Measurements from ENCODE around the gene MUC4. TPM values are rescaled to one million over a fixed set of nuclear protein-coding genes. Genes with fewer than 3 reads are reported as not detected.

Gene MUC4
- total RNA-seq, 1 experiment from 2014 or later, result not detected

DNA sequence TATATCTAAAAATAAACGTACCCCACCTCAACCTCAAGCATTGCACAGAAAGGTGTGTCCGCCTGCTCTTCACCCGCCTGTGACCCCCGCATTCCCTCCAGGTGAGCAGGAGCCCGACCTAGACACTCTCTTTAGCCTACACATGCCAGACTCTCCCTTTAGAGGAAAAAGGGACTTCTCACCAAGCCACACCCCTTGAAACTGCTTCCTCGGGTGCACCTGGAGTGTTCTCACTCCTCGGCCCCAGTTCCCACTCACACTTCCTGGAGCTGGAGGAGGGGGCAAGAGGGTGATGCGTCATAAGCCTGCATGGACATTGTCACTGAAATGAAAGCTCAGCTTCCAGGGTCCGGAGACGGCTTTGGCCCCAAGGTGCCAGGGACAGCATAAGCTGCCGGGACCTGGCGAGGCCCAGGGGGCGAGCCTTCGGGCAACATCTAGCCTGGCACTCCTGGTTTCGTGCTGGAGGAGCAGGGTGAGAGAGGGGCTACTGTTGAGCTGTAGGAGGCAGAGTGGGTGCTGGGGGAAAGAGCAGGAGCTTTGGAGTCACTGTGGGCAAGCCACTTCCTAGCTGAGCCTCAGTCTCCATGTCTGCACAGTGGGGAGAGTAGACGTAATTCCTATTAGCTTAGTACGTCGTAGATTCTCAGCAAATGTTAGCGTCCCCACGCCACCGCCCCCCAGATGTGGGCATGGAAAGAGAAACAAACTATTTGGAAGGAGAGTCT is 9.8 kb upstream of the MUC4 start:
- TF ChIP-seq, protein P1, sequence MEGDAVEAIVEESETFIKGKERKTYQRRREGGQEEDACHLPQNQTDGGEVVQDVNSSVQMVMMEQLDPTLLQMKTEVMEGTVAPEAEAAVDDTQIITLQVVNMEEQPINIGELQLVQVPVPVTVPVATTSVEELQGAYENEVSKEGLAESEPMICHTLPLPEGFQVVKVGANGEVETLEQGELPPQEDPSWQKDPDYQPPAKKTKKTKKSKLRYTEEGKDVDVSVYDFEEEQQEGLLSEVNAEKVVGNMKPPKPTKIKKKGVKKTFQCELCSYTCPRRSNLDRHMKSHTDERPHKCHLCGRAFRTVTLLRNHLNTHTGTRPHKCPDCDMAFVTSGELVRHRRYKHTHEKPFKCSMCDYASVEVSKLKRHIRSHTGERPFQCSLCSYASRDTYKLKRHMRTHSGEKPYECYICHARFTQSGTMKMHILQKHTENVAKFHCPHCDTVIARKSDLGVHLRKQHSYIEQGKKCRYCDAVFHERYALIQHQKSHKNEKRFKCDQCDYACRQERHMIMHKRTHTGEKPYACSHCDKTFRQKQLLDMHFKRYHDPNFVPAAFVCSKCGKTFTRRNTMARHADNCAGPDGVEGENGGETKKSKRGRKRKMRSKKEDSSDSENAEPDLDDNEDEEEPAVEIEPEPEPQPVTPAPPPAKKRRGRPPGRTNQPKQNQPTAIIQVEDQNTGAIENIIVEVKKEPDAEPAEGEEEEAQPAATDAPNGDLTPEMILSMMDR (conservative IDR thresholded peaks at IDR 0.05; ENCODE audit: low read depth, low read length), result no peak
- no peak for TF ChIP-seq EZH2 (IDR thresholded peaks at IDR 0.05; ENCODE audit: low read length, unreplicated experiment)
- TF ChIP-seq EZH2phosphoT487 (IDR thresholded peaks at IDR 0.05; ENCODE audit: borderline replicate concordance, low read length), result no peak
- Histone ChIP-seq H3K79me2 (ENCODE audit: low read length) (no peaks in the 10 kb centered on the region), H3K9ac (ENCODE audit: low read length) (no peak overlapping the region), H2AFZ (ENCODE audit: low read length) (no peak overlapping the region), H4K20me1 (ENCODE audit: low read length) (no peaks in the 10 kb centered on the region), H3K27me3 (ENCODE audit: low read length) (no peaks in the 10 kb centered on the region), H3K9me2 (replicated peaks; ENCODE audit: low read length) (no peaks in the 10 kb centered on the region), H3K4me2 (ENCODE audit: low read length) (no peak overlapping the region), H3K9me3 (ENCODE audit: low read length) (no peaks in the 10 kb centered on the region), H3K4me1 (ENCODE audit: insufficient read depth, low read length) (0 out of 2 replicates have a peak, but pooled peaks cover 10% of the 10 kb centered on the region), H3K27ac (ENCODE audit: low read length) (no peak overlapping the region), H3K36me3 (ENCODE audit: low read depth, low read length) (no peaks in the 10 kb centered on the region), H3K4me3 (ENCODE audit: low read length) (no peak overlapping the region), H3F3A (ENCODE audit: low read length, unreplicated experiment) (no peaks in the 10 kb centered on the region)
- CTCF ChIA-PET, result no interaction called here
- TSS peak; percentile 39 for BruUV-seq (replicated peaks)
- POLR2A ChIA-PET (ENCODE audit: unreplicated experiment), result no interaction called here
- peak; percentile 57 for ATAC-seq
- intact Hi-C loops (cut with micrococcal nuclease), result no loop called here
- DNase-seq, result peak; percentile 25

DNA sequence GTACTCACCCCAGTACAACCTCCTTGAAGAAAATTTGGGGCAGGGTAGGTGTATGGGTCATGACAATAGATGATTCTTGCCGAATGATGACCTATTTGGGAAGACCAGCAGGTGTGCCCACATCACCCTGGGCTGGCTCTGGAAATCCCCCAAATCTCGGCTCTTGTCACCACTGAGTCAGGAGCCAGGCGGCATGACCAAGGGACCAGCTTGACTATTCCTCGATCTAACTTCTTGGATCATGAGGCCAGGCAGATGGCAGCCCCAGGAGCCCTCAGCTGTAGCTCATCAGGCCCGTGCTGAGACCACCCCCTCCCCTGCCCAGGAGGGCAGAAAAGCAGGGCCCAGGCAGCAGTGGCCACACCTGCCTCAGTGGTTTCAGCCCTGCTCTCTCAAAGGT is 9.2 kb upstream of the MUC4 start:
- ATAC-seq (no peak; the same call in 1 of the 2 replicates), DNase-seq (no peak)
- Histone ChIP-seq H3F3A (ENCODE audit: low read length, unreplicated experiment) (no peaks in the 10 kb centered on the region), H3K4me3 (ENCODE audit: low read length) (no peak overlapping the region), H4K20me1 (ENCODE audit: low read length) (no peaks in the 10 kb centered on the region), H3K79me2 (ENCODE audit: low read length) (no peaks in the 10 kb centered on the region), H3K9ac (ENCODE audit: low read length) (no peak overlapping the region), H3K36me3 (ENCODE audit: low read depth, low read length) (no peaks in the 10 kb centered on the region), H3K27ac (ENCODE audit: low read length) (no peak overlapping the region), H3K9me3 (ENCODE audit: low read length) (no peaks in the 10 kb centered on the region), H3K4me1 (ENCODE audit: insufficient read depth, low read length) (0 out of 2 replicates have a peak, but pooled peaks cover 10% of the 10 kb centered on the region), H3K4me2 (ENCODE audit: low read length) (no peak overlapping the region), H3K9me2 (replicated peaks; ENCODE audit: low read length) (no peaks in the 10 kb centered on the region), H2AFZ (ENCODE audit: low read length) (no peak overlapping the region), H3K27me3 (ENCODE audit: low read length) (no peaks in the 10 kb centered on the region)
- ChIA-PET CTCF (no interaction called here), POLR2A (ENCODE audit: unreplicated experiment) (no interaction called here)
- no TSS peak for BruUV-seq (replicated peaks)
- TF ChIP-seq, protein P1 (conservative IDR thresholded peaks at IDR 0.05; ENCODE audit: low read depth, low read length), result no peak
- TF ChIP-seq EZH2phosphoT487 (IDR thresholded peaks at IDR 0.05; ENCODE audit: borderline replicate concordance, low read length) (no peak), EZH2 (IDR thresholded peaks at IDR 0.05; ENCODE audit: low read length, unreplicated experiment) (no peak)
- intact Hi-C loops (cut with micrococcal nuclease), result no loop called here

DNA sequence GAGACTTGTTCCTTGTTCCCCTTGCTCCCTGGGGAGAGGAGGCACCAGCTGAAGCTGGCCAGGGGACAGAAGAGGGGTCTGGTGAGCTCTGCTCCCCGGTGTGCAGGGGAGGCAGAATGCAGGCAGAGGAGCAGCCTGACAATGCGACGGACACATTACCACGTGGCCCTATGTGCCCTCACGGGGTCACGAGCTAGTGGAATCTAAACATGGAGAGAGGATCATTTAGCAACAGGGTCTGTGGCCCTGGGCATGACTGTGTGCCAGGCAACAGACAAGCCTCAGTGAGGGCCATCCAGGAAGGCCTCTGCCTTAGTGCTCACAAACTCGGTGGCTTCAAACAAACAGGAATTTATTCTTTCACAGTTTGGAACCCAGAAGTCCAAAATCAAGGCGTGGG is 8.5 kb upstream of the MUC4 start:
- Histone ChIP-seq H2AFZ (ENCODE audit: low read length) (no peak overlapping the region), H3K79me2 (ENCODE audit: low read length) (no peaks in the 10 kb centered on the region), H3K9me2 (replicated peaks; ENCODE audit: low read length) (no peaks in the 10 kb centered on the region), H3K4me2 (ENCODE audit: low read length) (no peak overlapping the region), H3K36me3 (ENCODE audit: low read depth, low read length) (no peaks in the 10 kb centered on the region), H3K27me3 (ENCODE audit: low read length) (no peaks in the 10 kb centered on the region), H4K20me1 (ENCODE audit: low read length) (no peaks in the 10 kb centered on the region), H3F3A (ENCODE audit: low read length, unreplicated experiment) (no peaks in the 10 kb centered on the region), H3K4me3 (ENCODE audit: low read length) (no peak overlapping the region), H3K4me1 (ENCODE audit: insufficient read depth, low read length) (0 out of 2 replicates have a peak, but pooled peaks cover 10% of the 10 kb centered on the region), H3K27ac (ENCODE audit: low read length) (no peak overlapping the region), H3K9me3 (ENCODE audit: low read length) (no peaks in the 10 kb centered on the region), H3K9ac (ENCODE audit: low read length) (no peak overlapping the region)
- intact Hi-C loops (cut with micrococcal nuclease), result no loop called here
- TF ChIP-seq EZH2 (IDR thresholded peaks at IDR 0.05; ENCODE audit: low read length, unreplicated experiment) (no peak), EZH2phosphoT487 (IDR thresholded peaks at IDR 0.05; ENCODE audit: borderline replicate concordance, low read length) (no peak)
- TF ChIP-seq, protein P1 (conservative IDR thresholded peaks at IDR 0.05; ENCODE audit: low read depth, low read length), result no peak
- TSS peak; percentile 18 for BruUV-seq (replicated peaks)
- no peak for ATAC-seq
- CTCF ChIA-PET, result no interaction called here
- POLR2A ChIA-PET (ENCODE audit: unreplicated experiment), result no interaction called here
- no peak for DNase-seq
